HG02571 (cell line): Measurements from ENCODE around the gene MAN2A2.
"Not testable (repeated sequence)": the region's sequence is repeated elsewhere in the genome, so short reads cannot be mapped to it uniquely, and the experiment has no call there.

Source experiments
- ATAC-seq: cut with Tn5 transposase; IDR thresholded peaks from one replicate; pipeline ENCODE4 v1.9.1; 2021; ENCODE audit warnings: mild to moderate bottlenecking, moderate library complexity; ENCODE audit not compliant: unreplicated experiment

The MAN2A2 gene

GRCh38 chr15:90871139-90871715 lies 31.9 kb upstream of the MAN2A2 start:
- ATAC-seq = no peak

- ATAC-seq = no peak
Observed at GRCh38 chr15:90871716-90872485, 31.2 kb upstream of the MAN2A2 start.

DNA sequence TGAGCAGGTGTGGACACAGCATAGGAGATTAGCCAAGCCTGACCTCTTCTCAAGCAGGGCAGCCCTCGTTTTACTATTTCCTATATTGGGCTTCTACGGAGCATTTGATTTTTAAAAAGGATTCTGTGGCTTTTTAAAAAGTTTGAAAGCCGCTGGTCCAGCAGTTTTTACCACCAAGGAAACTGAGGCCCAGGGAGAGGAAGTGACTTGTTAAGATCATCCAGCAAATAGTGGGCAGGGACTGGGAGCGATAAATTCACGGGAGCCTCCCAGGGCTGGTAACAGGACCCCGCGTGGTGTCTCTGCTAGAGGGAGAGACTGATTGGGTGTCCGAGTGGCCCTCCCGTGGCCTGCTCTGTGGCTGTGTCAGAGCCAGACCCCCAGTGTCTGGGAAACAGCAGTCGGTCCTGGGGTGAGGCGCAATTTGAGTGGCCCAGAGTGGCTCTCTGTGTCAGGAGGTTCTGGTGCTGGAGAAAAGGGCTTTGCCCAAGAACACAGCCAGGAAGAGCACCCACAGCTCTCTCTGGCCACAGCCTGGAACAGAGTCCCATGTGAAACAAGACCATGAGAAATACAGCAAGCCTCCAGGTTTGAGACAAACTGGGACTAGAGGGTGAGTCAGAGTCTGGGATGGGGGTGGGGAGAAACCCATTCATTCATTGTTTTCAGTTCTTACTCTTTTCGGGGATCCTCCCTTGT lies 30.5 kb upstream of the MAN2A2 start:
- no peak for ATAC-seq

DNA sequence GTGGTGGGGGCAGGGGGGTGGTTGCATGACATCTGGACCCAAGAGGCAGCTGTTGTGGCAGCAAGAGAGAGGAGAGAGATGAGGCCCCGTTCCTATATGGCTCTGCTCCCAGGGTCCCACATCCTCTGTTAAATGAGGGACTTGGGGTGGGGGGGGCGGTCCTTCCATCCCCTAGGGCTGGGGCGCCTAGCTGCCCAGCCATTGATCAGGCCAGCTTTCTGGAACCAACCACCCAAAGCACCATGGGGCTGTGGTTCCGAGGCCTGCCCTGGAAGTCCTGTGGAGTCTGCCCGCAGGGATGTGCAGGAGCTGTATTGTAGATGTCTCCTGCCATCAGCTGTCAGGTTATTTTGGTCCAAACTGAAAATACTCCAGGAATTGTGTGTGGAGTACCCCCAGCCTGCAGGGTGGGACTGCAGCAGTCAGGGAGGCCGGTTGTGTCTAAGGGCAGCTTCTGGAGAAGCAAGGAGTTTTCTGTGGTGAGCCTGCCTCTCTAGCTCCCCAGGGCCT lies 29.6 kb upstream of the MAN2A2 start:
- ATAC-seq = no peak

DNA sequence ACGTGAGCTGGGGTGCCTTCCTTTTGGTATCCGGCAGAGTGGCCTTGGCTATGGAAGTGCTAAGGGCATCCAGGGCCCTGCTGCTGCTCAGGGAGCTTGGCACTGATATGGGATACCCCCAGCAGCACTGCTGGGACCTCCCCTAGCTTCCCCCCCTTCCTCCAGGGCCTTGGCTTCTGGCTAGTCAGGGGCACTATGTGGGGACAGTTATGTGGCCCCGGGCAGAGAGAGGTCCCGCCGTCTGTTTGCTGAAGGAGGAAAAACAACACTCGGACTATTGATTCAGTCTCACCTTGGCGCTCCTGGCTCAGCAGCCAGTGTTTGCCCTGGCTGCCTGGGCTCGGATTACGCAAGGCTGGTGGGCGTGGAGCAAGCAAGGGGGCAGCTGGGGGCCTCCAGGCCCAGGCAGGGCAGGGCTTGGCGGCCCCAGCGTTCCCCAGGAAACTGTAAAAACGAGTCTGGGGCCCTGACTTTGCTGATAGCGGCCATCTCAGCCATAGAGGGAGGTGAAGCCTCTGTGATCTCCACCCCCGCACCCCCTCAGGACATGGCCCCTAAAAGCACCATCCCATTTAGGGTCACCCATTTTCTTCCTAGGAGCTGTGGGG lies 29.0 kb upstream of the MAN2A2 start:
- no peak for ATAC-seq

DNA sequence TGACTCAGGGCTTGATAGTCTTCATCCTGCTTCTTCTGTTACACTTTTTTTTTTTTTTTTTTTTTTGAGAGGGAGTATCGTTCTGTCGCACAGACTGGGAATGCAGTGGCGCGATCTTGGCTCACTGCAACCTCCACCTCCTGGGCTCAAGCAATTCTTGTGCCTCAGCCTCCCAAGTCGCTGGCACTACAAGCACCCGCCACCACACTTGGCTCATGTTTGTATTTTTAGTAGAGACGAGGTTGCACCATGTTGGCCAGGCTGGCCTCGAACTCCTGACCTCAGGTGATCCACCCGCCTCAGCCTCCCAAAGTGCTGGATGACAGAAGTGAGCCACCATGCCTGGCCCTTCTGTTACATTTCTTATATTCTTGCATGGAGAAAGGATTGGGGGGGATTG lies 28.1 kb upstream of the MAN2A2 start:
- not testable (repeated sequence) for ATAC-seq

DNA sequence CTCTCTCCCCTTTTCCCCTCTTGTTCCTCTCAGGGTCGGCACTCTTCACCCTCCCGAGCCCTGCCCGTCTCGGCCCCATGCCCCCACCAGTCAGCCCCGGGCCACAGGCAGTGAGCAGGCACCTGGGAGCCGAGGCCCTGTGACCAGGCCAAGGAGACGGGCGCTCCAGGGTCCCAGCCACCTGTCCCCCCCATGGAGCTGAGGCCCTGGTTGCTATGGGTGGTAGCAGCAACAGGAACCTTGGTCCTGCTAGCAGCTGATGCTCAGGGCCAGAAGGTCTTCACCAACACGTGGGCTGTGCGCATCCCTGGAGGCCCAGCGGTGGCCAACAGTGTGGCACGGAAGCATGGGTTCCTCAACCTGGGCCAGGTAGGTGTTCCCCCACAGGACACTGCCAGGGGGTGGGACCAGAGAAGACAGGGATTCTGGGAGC lies 27.5 kb upstream of the MAN2A2 start:
- no peak for ATAC-seq

- ATAC-seq = no peak
Observed at GRCh38 chr15:90876046-90876445, 27.1 kb upstream of the MAN2A2 start.

- no peak for ATAC-seq
Observed at GRCh38 chr15:90876512-90877170, 26.5 kb upstream of the MAN2A2 start.

DNA sequence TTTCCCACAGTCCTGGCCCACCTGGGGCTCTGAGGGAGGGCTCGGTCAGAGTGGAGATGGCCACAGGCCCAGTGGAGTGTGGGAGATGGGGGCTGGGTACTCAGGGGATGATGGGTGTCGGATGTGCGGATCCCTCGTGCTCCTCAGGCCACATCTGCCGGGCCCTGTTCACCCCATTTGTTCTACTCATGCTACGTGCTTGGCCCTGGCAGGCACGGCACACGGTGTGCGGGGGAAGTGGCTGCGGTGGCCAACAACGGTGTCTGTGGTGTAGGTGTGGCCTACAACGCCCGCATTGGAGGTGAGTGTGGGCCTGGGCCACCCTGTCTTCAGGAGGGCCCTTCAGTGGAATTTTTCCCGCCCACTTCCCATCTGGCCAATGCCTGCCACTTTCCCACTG lies 25.8 kb upstream of the MAN2A2 start:
- no peak for ATAC-seq

GRCh38 chr15:90877996-90878395 lies 25.1 kb upstream of the MAN2A2 start:
- ATAC-seq = no peak

DNA sequence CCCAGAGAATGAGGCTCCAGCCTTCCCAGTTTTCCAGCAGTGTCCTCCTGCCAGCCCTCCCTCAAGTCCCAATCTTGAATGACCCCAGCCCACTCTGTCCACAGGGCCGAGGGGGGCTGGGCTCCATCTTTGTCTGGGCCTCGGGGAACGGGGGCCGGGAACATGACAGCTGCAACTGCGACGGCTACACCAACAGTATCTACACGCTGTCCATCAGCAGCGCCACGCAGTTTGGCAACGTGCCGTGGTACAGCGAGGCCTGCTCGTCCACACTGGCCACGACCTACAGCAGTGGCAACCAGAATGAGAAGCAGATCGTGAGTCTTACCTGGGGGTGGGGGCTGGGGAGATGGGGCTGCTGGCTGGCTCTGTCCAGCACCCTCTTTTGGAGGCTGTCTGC lies 24.4 kb upstream of the MAN2A2 start:
- no peak for ATAC-seq

DNA sequence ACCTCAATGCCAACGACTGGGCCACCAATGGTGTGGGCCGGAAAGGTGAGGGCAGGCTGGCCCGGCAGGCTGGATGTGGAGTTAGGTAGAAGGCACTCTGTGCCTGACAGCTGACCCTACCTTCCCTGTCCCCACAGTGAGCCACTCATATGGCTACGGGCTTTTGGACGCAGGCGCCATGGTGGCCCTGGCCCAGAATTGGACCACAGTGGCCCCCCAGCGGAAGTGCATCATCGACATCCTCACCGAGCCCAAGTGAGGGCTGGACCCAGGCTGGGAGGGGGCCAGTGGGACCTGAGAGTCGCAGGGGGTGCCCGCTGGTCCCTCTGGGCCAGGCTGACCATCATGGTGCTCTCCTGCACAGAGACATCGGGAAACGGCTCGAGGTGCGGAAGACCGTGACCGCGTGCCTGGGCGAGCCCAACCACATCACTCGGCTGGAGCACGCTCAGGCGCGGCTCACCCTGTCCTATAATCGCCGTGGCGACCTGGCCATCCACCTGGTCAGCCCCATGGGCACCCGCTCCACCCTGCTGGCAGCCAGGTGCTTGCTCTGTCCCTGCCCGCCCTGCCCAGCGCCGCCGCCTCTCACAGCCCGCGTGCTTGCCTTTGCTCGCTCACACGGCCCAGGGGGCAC lies 23.3 kb upstream of the MAN2A2 start:
- ATAC-seq = no peak

DNA sequence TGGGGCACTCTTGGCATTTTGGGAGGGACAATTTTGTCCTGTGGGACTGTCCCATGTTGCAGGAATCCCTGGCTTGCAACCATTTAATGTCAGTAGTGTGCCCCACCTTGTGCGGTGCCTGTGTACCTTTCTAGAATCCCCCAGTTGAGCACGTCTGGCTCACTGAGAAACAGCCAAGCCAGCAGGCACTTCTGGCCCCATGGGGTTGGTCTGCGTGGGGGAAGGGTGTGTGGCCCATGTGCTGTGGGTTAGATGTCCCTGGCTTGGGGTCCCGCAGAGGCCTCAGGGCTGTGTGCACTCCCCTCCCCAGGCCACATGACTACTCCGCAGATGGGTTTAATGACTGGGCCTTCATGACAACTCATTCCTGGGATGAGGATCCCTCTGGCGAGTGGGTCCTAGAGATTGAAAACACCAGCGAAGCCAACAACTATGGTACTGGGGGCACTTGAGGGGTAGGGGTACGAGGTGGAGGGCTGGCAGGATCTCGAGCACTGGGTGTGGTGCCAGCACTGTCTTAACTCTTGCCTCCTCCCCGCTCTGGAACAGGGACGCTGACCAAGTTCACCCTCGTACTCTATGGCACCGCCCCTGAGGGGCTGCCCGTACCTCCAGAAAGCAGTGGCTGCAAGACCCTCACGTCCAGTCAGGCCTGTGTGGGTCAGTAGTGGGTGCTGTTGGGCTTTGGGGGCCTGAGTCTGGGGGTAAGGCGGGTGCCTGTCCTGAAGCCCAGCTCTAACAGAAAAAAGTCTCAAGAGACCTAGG lies 22.5 kb upstream of the MAN2A2 start:
- ATAC-seq = no peak

GRCh38 chr15:90881181-90881977 lies 21.7 kb upstream of the MAN2A2 start:
- no peak for ATAC-seq

- ATAC-seq = no peak
Observed at GRCh38 chr15:90881978-90882721, 21.0 kb upstream of the MAN2A2 start.

GRCh38 chr15:90882781-90883525 lies 20.1 kb upstream of the MAN2A2 start:
- no peak for ATAC-seq
